Fibroblast of skin of right quadriceps (primary cell): ENCODE results near the gene GPR78.

Experiments
- DNase-seq: peaks from one replicate; pipeline ENCODE4 v3.0.0-alpha.2; 2013

The GPR78 gene

GRCh38 chr4:8601086-8601485 is 20.9 kb downstream of the GPR78 start:
- no peak for DNase-seq

- no peak for DNase-seq
Observed at GRCh38 chr4:8601556-8601955, 21.4 kb downstream of the GPR78 start.

GRCh38 chr4:8602686-8603430 is 22.7 kb downstream of the GPR78 start:
- no peak for DNase-seq

- no peak for DNase-seq
Observed at GRCh38 chr4:8603931-8604330, 23.7 kb downstream of the GPR78 start.

GRCh38 chr4:8605289-8605688 is 25.1 kb downstream of the GPR78 start:
- DNase-seq, result no peak

- no peak for DNase-seq
Observed at GRCh38 chr4:8606476-8606875, 26.3 kb downstream of the GPR78 start.

- DNase-seq, result no peak
Observed at GRCh38 chr4:8606966-8607365, 26.8 kb downstream of the GPR78 start.

- no peak for DNase-seq
Observed at GRCh38 chr4:8607603-8608481, 27.6 kb downstream of the GPR78 start.

- no peak for DNase-seq
Observed at GRCh38 chr4:8608714-8609391, 28.7 kb downstream of the GPR78 start.

- DNase-seq, result no peak
Observed at GRCh38 chr4:8609406-8609805, 29.2 kb downstream of the GPR78 start.

- no peak for DNase-seq
Observed at GRCh38 chr4:8609824-8610350, 29.7 kb downstream of the GPR78 start.

GRCh38 chr4:8610858-8611616 is 30.8 kb downstream of the GPR78 start:
- no peak for DNase-seq

- DNase-seq, result no peak
Observed at GRCh38 chr4:8612646-8613045, 32.5 kb downstream of the GPR78 start.

GRCh38 chr4:8613421-8614364 is 33.5 kb downstream of the GPR78 start:
- DNase-seq, result no peak

- no peak for DNase-seq
Observed at GRCh38 chr4:8614365-8615193, 34.4 kb downstream of the GPR78 start.

GRCh38 chr4:8615366-8615765 is 35.2 kb downstream of the GPR78 start:
- DNase-seq, result no peak

- DNase-seq, result no peak
Observed at GRCh38 chr4:8615921-8616787, 36.0 kb downstream of the GPR78 start.

- DNase-seq, result no peak
Observed at GRCh38 chr4:8616831-8617230, 36.6 kb downstream of the GPR78 start.

- no peak for DNase-seq
Observed at GRCh38 chr4:8617486-8618040, 37.4 kb downstream of the GPR78 start.
